Caco-2 (cell line): ENCODE results near the gene CASZ1. TPM values are rescaled to one million over a fixed set of nuclear protein-coding genes. Genes with fewer than 3 reads are reported as not detected.

Experiments
- BruUV-seq: library from RNA; stranded (reverse); fragments of 400-500 nt; replicated peaks from 2 replicates; lab custom pipeline; 2021; lab: Mats Ljungman, UMichigan
- CTCF ChIA-PET: fragments of 300-600 bp; sonication (Branson Sonifier 250); formaldehyde crosslinking; loops from one replicate; lab custom pipeline; 2022; ENCODE audit warnings: antibody characterized with exemption; lab: Charles Lee
- POLR2A ChIA-PET: fragments of 300-600 bp; sonication (Branson Sonifier 250); formaldehyde crosslinking; loops from one replicate; lab custom pipeline; 2022; ENCODE audit warnings: antibody characterized with exemption; lab: Charles Lee
- DNase-seq, 2 experiments: peaks; one replicate each; pipeline versions ENCODE4 v3.0.0 to v3.0.0-alpha.2; 2020 to 2022
- H3K27me3 ChIP-seq: replicated peaks from 2 replicates; pipeline ENCODE4 v1.6.0; 2011; ENCODE audit warnings: low read length; ENCODE audit not compliant: control insufficient read depth, insufficient read depth
- H3K36me3 ChIP-seq: 2 replicates; pipeline ENCODE4 v1.5.1; 2011; ENCODE audit warnings: low read length; ENCODE audit not compliant: control insufficient read depth, insufficient read depth
- H3K4me1 ChIP-seq: fragments of 250-450 bp; sonication (Bioruptor Pico); 2 replicates; pipeline ENCODE4 v1.5.1; 2020; ENCODE audit warnings: mild to moderate bottlenecking
- H3K4me3 ChIP-seq: 2 replicates; pipeline ENCODE4 v1.5.1; 2011; ENCODE audit warnings: low read depth, mild to moderate bottlenecking, control low read depth, low read length
- H3K9me3 ChIP-seq: fragments of 250-450 bp; sonication (Bioruptor Pico); 2 replicates; pipeline ENCODE4 v1.5.1; 2020; ENCODE audit warnings: mild to moderate bottlenecking, moderate library complexity
- H3K27ac Mint-ChIP-seq: one replicate; pipeline ENCODE4 v1.8.0; 2022; ENCODE audit warnings: mixed read lengths; ENCODE audit not compliant: unreplicated experiment
- H3K27me3 Mint-ChIP-seq: one replicate; pipeline ENCODE4 v1.8.0; 2022; ENCODE audit warnings: mixed read lengths; ENCODE audit not compliant: insufficient read depth, unreplicated experiment
- H3K36me3 Mint-ChIP-seq: one replicate; pipeline ENCODE4 v1.8.0; 2022; ENCODE audit warnings: mild to moderate bottlenecking, mixed read lengths; ENCODE audit not compliant: insufficient read depth, unreplicated experiment
- H3K4me1 Mint-ChIP-seq: one replicate; pipeline ENCODE4 v1.8.0; 2022; ENCODE audit warnings: low read depth, mixed read lengths; ENCODE audit not compliant: unreplicated experiment
- H3K4me3 Mint-ChIP-seq: one replicate; pipeline ENCODE4 v1.8.0; 2022; ENCODE audit warnings: mild to moderate bottlenecking, moderate library complexity, mixed read lengths; ENCODE audit not compliant: unreplicated experiment
- H3K9me3 Mint-ChIP-seq: one replicate; pipeline ENCODE4 v1.8.0; 2022; ENCODE audit warnings: mixed read lengths; ENCODE audit not compliant: unreplicated experiment
- intact Hi-C: fragments of 100-400 bp; cut with micrococcal nuclease; formaldehyde crosslinking; loops from one replicate; pipeline ENCODE4 v1.10.0; 2022; ENCODE audit not compliant: unreplicated experiment
- total RNA-seq: library from RNA; stranded (reverse); gene quantifications from 2 replicates; pipeline ENCODE4 v1.2.3, GENCODE V29; 2022
- TF ChIP-seq, protein P1 (sequence below), 2 experiments: fragments of 200-600 bp in 1 of 2; IDR thresholded peaks; 1 replicate in 1 of 2; 2 replicates in 1 of 2; pipeline versions ENCODE4 v1.5.1 to v1.8.0; 2011 to 2022; ENCODE audit warnings: antibody characterized with exemption in 1 of 2, control low read depth in 1 of 2, inconsistent platforms in 1 of 2, low read depth in 1 of 2, low read length in 1 of 2, mild to moderate bottlenecking in 1 of 2, moderate library complexity in 1 of 2; ENCODE audit not compliant: insufficient read depth in 1 of 2, severe bottlenecking in 1 of 2, unreplicated experiment in 1 of 2

Gene CASZ1
- total RNA-seq, 1 experiment from 2014 or later: 10.9 TPM

DNA sequence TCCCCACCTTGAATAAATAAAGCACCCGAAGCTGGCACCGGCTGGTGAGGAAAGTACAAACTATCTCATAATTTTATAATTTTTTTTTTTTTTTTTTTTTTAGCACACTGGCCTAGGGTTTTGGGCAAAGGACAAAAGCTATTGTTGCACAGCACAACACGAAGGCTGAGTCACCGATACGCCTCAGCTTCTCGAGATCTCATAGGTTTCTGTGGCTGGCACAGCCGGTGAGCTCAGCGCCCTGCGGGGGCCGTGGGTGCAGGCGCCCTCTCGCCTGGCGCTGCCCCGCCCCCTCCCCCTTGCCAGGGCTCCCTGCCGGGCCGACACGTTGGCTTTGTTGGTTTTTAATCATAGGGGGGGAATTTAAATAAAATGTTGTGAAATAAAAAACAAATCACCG lies 17.2 kb downstream of the CASZ1 start:
- CTCF ChIA-PET: no interaction called here
- POLR2A ChIA-PET: no interaction called here
- no peak for DNase-seq
- H3K4me3 ChIP-seq: no peak overlapping the region
- TF ChIP-seq, protein P1, sequence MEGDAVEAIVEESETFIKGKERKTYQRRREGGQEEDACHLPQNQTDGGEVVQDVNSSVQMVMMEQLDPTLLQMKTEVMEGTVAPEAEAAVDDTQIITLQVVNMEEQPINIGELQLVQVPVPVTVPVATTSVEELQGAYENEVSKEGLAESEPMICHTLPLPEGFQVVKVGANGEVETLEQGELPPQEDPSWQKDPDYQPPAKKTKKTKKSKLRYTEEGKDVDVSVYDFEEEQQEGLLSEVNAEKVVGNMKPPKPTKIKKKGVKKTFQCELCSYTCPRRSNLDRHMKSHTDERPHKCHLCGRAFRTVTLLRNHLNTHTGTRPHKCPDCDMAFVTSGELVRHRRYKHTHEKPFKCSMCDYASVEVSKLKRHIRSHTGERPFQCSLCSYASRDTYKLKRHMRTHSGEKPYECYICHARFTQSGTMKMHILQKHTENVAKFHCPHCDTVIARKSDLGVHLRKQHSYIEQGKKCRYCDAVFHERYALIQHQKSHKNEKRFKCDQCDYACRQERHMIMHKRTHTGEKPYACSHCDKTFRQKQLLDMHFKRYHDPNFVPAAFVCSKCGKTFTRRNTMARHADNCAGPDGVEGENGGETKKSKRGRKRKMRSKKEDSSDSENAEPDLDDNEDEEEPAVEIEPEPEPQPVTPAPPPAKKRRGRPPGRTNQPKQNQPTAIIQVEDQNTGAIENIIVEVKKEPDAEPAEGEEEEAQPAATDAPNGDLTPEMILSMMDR (IDR thresholded peaks at IDR 0.05; ENCODE audit: insufficient read depth in 1 of 2, low read depth in 1 of 2, low read length in 1 of 2, severe bottlenecking in 1 of 2, unreplicated experiment in 1 of 2): no peak
- H3K27me3 Mint-ChIP-seq: peaks cover 1% of the 10 kb centered on the region
- no peaks in the 10 kb centered on the region for H3K4me1 ChIP-seq
- H3K27ac Mint-ChIP-seq: no peak overlapping the region
- intact Hi-C loops: no loop called here
- H3K9me3 Mint-ChIP-seq: no peaks in the 10 kb centered on the region
- H3K27me3 ChIP-seq: no peaks in the 10 kb centered on the region
- H3K4me1 Mint-ChIP-seq: no peaks in the 10 kb centered on the region
- no peaks in the 10 kb centered on the region for H3K36me3 Mint-ChIP-seq
- no TSS peak for BruUV-seq
- no peaks in the 10 kb centered on the region for H3K9me3 ChIP-seq
- no peaks in the 10 kb centered on the region for H3K36me3 ChIP-seq
- no peak overlapping the region for H3K4me3 Mint-ChIP-seq

DNA sequence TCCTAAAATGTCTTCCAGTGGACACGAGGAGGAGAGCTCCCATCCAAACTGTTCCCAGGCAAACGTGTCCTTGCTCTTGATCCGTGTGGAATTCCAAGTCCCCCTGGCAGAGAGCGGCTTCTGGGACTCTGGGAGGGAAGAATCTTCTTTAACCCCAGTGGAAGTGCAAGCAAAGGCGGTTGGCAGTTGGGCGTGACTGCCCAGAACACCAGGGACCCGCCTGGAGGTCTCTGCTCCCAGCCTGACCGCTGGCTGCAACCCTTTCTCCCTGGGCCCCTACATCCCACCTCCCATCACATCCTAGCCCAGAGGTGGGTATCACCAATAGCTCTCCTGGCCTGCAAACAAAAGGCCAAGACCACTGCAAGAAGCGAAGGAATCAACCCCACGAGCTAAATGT lies 17.8 kb downstream of the CASZ1 start:
- Histone ChIP-seq H3K36me3 (no peaks in the 10 kb centered on the region), H3K4me1 (no peaks in the 10 kb centered on the region), H3K9me3 (no peaks in the 10 kb centered on the region), H3K4me3 (no peak overlapping the region), H3K27me3 (no peaks in the 10 kb centered on the region)
- H3K27me3 Mint-ChIP-seq: no peaks in the 10 kb centered on the region
- no peak for DNase-seq
- H3K27ac Mint-ChIP-seq: no peak overlapping the region
- H3K36me3 Mint-ChIP-seq: no peaks in the 10 kb centered on the region
- BruUV-seq: no TSS peak
- TF ChIP-seq, protein P1 (IDR thresholded peaks at IDR 0.05; ENCODE audit: insufficient read depth in 1 of 2, low read depth in 1 of 2, low read length in 1 of 2, severe bottlenecking in 1 of 2, unreplicated experiment in 1 of 2): no peak
- H3K9me3 Mint-ChIP-seq: no peaks in the 10 kb centered on the region
- intact Hi-C loops: no loop called here
- ChIA-PET POLR2A (no interaction called here), CTCF (no interaction called here)
- H3K4me1 Mint-ChIP-seq: no peaks in the 10 kb centered on the region
- no peak overlapping the region for H3K4me3 Mint-ChIP-seq

DNA sequence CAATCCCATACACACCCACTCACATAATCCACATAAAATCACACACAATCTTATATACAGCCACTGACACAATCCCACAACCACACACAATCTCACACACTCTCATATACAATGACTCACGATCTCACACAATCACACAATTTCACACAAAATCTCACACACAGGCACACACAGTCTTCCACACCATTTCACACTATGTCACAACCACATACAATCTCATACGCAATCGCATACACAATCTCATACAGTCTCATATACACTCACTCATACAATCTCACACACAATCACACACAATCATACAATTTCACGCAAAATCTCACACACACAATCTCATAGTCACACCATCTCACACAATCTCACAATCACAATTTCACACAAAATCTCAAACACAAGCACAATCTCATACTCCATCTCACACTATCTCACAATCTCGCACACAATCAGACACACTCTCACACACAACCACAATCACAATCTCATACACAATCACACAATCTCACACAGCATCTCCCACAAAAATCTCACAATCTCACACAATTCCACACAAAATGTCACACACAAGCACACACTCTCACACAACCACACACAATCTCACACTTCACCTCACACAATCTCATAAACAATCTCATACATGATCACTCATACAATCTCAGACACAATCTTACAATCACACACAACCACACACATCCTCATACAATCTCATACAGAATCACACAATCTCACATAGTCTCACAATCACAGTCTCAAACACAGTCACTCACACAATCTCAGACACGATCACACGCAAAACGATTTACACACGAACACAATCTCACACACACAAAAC lies 18.5 kb downstream of the CASZ1 start:
- Mint-ChIP-seq H3K27me3 (no peaks in the 10 kb centered on the region), H3K4me3 (no peak overlapping the region), H3K27ac (no peak overlapping the region), H3K9me3 (no peaks in the 10 kb centered on the region), H3K4me1 (no peaks in the 10 kb centered on the region), H3K36me3 (no peaks in the 10 kb centered on the region)
- CTCF ChIA-PET: no interaction called here
- Histone ChIP-seq H3K4me1 (no peaks in the 10 kb centered on the region), H3K27me3 (no peaks in the 10 kb centered on the region), H3K9me3 (no peaks in the 10 kb centered on the region), H3K36me3 (no peaks in the 10 kb centered on the region), H3K4me3 (no peak overlapping the region)
- TF ChIP-seq, protein P1 (IDR thresholded peaks at IDR 0.05; ENCODE audit: insufficient read depth in 1 of 2, low read depth in 1 of 2, low read length in 1 of 2, severe bottlenecking in 1 of 2, unreplicated experiment in 1 of 2): no peak
- DNase-seq: no peak
- no TSS peak for BruUV-seq
- intact Hi-C loops: no loop called here
- POLR2A ChIA-PET: no interaction called here
